ENCODE results near the gene CYP4A22.
"Not testable (repeated sequence)": the region's sequence is repeated elsewhere in the genome, so short reads cannot be mapped to it uniquely, and the experiment has no call there.

- TF ChIP-seq CTCF (conservative IDR thresholded peaks at IDR 0.05; ENCODE audit: low read depth, low read length); RFX5 (IDR thresholded peaks at IDR 0.05; ENCODE audit: low read depth, low read length); RAD21 (IDR thresholded peaks at IDR 0.05; ENCODE audit: low read length): not testable (repeated sequence)
Observed at GRCh38 chr1:47121039-47121438, 16.2 kb upstream of the CYP4A22 start.
